GM12891 (cell line): ENCODE data around the gene ERBB2.

ENCODE experiments used
- POLR2A ChIP-seq: IDR thresholded peaks from 2 replicates; pipeline ENCODE4 v1.6.1; 2011; ENCODE audit warnings: low read depth, low read length, control low read depth
- POLR2AphosphoS5 ChIP-seq: IDR thresholded peaks from 2 replicates; pipeline ENCODE4 v1.6.1; 2011; ENCODE audit warnings: low read depth, low read length, control low read depth

DNA sequence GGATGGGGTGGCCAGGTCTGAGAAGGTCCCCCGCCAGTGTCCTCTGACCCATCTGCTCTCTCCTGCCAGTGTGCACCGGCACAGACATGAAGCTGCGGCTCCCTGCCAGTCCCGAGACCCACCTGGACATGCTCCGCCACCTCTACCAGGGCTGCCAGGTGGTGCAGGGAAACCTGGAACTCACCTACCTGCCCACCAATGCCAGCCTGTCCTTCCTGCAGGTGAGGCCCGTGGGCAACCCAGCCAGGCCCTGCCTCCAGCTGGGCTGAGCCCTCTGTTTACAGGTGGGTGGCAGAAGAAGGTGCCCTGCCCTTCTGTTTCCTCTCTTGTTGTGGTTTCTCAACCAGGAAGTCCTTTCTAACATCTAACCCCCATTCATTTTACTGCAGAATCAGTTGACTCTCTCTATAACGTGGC lies 7.1 kb downstream of the ERBB2 start:
- TF ChIP-seq POLR2AphosphoS5, result no peak
- no peak for TF ChIP-seq POLR2A
